BE2C (cell line): Measurements from ENCODE around the gene SLC24A3.

ENCODE experiments used
- DNase-seq: peaks from one replicate; pipeline ENCODE4 v3.0.0-alpha.2; 2020
- H3K27me3 ChIP-seq: fragments of 250-450 bp; sonication (Bioruptor Pico); 2 replicates; pipeline ENCODE4 v1.5.1; 2020; ENCODE audit warnings: mild to moderate bottlenecking
- H3K36me3 ChIP-seq: fragments of 250-450 bp; sonication (Bioruptor Pico); 2 replicates; pipeline ENCODE4 v1.5.1; 2020; ENCODE audit warnings: mild to moderate bottlenecking
- H3K4me1 ChIP-seq: fragments of 250-450 bp; sonication (Bioruptor Pico); 2 replicates; pipeline ENCODE4 v1.5.1; 2020
- H3K4me3 ChIP-seq: 2 replicates; pipeline ENCODE4 v1.5.1; 2011; ENCODE audit warnings: low read depth, low read length
- H3K9me3 ChIP-seq: fragments of 250-450 bp; sonication (Bioruptor Pico); 2 replicates; pipeline ENCODE4 v1.5.1; 2020
- TF ChIP-seq, protein P1 (sequence below): IDR thresholded peaks from 2 replicates; pipeline ENCODE4 v1.5.1; 2012; ENCODE audit warnings: mild to moderate bottlenecking, low read depth, low read length

SLC24A3 gene

DNA sequence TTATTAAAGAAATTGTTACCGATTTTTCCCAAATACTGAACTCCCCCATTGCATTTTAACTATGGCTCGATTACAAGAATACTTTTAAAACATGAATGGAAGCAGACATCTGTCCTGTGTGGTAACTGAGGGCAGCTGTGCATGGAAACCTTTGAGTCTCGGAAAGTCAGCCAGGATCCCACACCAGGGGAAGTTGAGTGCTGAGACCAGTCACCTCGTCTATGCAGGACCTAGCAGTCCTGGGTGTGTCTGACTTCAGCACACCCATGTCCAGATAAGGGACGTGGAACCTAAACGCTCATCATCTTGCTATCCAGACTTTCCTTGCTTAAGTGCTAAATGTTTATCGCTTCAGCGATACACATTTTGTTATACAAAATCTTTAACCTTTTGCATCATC lies 551.8 kb downstream of the SLC24A3 start:
- Histone ChIP-seq H3K4me1 (no peaks in the 10 kb centered on the region), H3K9me3 (no peaks in the 10 kb centered on the region), H3K27me3 (peaks cover 44% of the 10 kb centered on the region), H3K36me3 (no peaks in the 10 kb centered on the region), H3K4me3 (no peak overlapping the region)
- TF ChIP-seq, protein P1, sequence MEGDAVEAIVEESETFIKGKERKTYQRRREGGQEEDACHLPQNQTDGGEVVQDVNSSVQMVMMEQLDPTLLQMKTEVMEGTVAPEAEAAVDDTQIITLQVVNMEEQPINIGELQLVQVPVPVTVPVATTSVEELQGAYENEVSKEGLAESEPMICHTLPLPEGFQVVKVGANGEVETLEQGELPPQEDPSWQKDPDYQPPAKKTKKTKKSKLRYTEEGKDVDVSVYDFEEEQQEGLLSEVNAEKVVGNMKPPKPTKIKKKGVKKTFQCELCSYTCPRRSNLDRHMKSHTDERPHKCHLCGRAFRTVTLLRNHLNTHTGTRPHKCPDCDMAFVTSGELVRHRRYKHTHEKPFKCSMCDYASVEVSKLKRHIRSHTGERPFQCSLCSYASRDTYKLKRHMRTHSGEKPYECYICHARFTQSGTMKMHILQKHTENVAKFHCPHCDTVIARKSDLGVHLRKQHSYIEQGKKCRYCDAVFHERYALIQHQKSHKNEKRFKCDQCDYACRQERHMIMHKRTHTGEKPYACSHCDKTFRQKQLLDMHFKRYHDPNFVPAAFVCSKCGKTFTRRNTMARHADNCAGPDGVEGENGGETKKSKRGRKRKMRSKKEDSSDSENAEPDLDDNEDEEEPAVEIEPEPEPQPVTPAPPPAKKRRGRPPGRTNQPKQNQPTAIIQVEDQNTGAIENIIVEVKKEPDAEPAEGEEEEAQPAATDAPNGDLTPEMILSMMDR: no peak
- no peak for DNase-seq

- H3K4me1 ChIP-seq: no peaks in the 10 kb centered on the region
- H3K4me3 ChIP-seq: no peak overlapping the region
- H3K36me3 ChIP-seq: no peaks in the 10 kb centered on the region
- TF ChIP-seq, protein P1: no peak
- H3K27me3 ChIP-seq: peaks cover 39% of the 10 kb centered on the region
- H3K9me3 ChIP-seq: no peaks in the 10 kb centered on the region
- no peak for DNase-seq
Measured at GRCh38 chr20:19765266-19765665, 552.8 kb downstream of the SLC24A3 start.

GRCh38 chr20:19765913-19766312 lies 553.5 kb downstream of the SLC24A3 start:
- TF ChIP-seq, protein P1: no peak

GRCh38 chr20:19767070-19767469 lies 554.6 kb downstream of the SLC24A3 start:
- H3K4me1 ChIP-seq: no peaks in the 10 kb centered on the region

More at GRCh38 chr20:19765913-19766312, 553.5 kb downstream of the SLC24A3 start:
- Histone ChIP-seq H3K36me3 (no peaks in the 10 kb centered on the region), H3K4me3 (no peak overlapping the region), H3K9me3 (no peaks in the 10 kb centered on the region), H3K4me1 (no peaks in the 10 kb centered on the region), H3K27me3 (peaks cover 34% of the 10 kb centered on the region)
- no peak for DNase-seq

GRCh38 chr20:19768325-19768842 lies 555.9 kb downstream of the SLC24A3 start:
- H3K36me3 ChIP-seq: no peaks in the 10 kb centered on the region
- H3K27me3 ChIP-seq: peaks cover 50% of the 10 kb centered on the region
- TF ChIP-seq, protein P1: no peak
- DNase-seq: no peak
- H3K4me3 ChIP-seq: no peak overlapping the region
- no peaks in the 10 kb centered on the region for H3K9me3 ChIP-seq
- no peaks in the 10 kb centered on the region for H3K4me1 ChIP-seq

More at GRCh38 chr20:19767070-19767469, 554.6 kb downstream of the SLC24A3 start:
- DNase-seq: no peak
- TF ChIP-seq, protein P1: no peak
- no peaks in the 10 kb centered on the region for H3K9me3 ChIP-seq
- no peak overlapping the region for H3K4me3 ChIP-seq
- H3K27me3 ChIP-seq: peaks cover 39% of the 10 kb centered on the region
- no peaks in the 10 kb centered on the region for H3K36me3 ChIP-seq

GRCh38 chr20:19769507-19769906 lies 557.1 kb downstream of the SLC24A3 start:
- H3K4me3 ChIP-seq: no peak overlapping the region
- no peaks in the 10 kb centered on the region for H3K36me3 ChIP-seq
- TF ChIP-seq, protein P1: no peak
- H3K4me1 ChIP-seq: no peaks in the 10 kb centered on the region
- DNase-seq: no peak
- H3K27me3 ChIP-seq: peaks cover 51% of the 10 kb centered on the region
- no peaks in the 10 kb centered on the region for H3K9me3 ChIP-seq
